MCF 10A (cell line): ENCODE measurements around the gene HPGDS. TPM values are rescaled to one million over a fixed set of nuclear protein-coding genes. Genes with fewer than 3 reads are reported as not detected.

Experiments used
- BruUV-seq: library from RNA; stranded (reverse); fragments of 400-500 nt; replicated peaks from 2 replicates; lab custom pipeline; 2021; lab: Mats Ljungman, UMichigan
- CTCF ChIA-PET: fragments of 300-600 bp; sonication (Branson Sonifier 250); formaldehyde crosslinking; extraction: SDS; loops from one replicate; lab custom pipeline; 2021; ENCODE audit warnings: antibody characterized with exemption, inconsistent platforms; lab: Yijun Ruan, JAX
- POLR2A ChIA-PET: fragments of 300-600, 350-650 bp; sonication (Branson Sonifier 250); formaldehyde crosslinking; extraction: SDS; loops from one replicate; lab custom pipeline; 2020; ENCODE audit warnings: antibody characterized with exemption, inconsistent platforms; lab: Yijun Ruan, JAX
- DNase-seq: peaks from one replicate; pipeline ENCODE4 v3.0.0-alpha.2; 2018; ENCODE audit not compliant: unreplicated experiment
- H3K27ac Mint-ChIP-seq: one replicate; pipeline ENCODE4 v1.8.0; 2022; ENCODE audit warnings: mild to moderate bottlenecking, low read depth, mixed read lengths; ENCODE audit not compliant: unreplicated experiment
- H3K27me3 Mint-ChIP-seq: one replicate; pipeline ENCODE4 v1.8.0; 2022; ENCODE audit warnings: mixed read lengths; ENCODE audit not compliant: insufficient read depth, unreplicated experiment
- H3K36me3 Mint-ChIP-seq: one replicate; pipeline ENCODE4 v1.8.0; 2022; ENCODE audit warnings: mild to moderate bottlenecking, moderate library complexity, mixed read lengths; ENCODE audit not compliant: insufficient read depth, unreplicated experiment
- H3K4me1 Mint-ChIP-seq: one replicate; pipeline ENCODE4 v1.8.0; 2022; ENCODE audit warnings: mixed read lengths; ENCODE audit not compliant: insufficient read depth, unreplicated experiment
- H3K4me3 Mint-ChIP-seq: one replicate; pipeline ENCODE4 v1.8.0; 2022; ENCODE audit warnings: mild to moderate bottlenecking, moderate library complexity, mixed read lengths; ENCODE audit not compliant: unreplicated experiment
- H3K9me3 Mint-ChIP-seq: one replicate; pipeline ENCODE4 v1.8.0; 2022; ENCODE audit warnings: mixed read lengths; ENCODE audit not compliant: unreplicated experiment
- CTCF ChIP-seq: fragments of 200-600 bp; IDR thresholded peaks from one replicate; pipeline ENCODE4 v1.8.0; 2022; ENCODE audit warnings: antibody characterized with exemption, mild to moderate bottlenecking; ENCODE audit not compliant: unreplicated experiment
- intact Hi-C: fragments of 100-400 bp; cut with micrococcal nuclease; formaldehyde crosslinking; loops from 2 replicates; pipeline ENCODE4 v1.14.1; 2022
- total RNA-seq: library from RNA; stranded (reverse); gene quantifications from 2 replicates; pipeline ENCODE4 v1.2.3, GENCODE V29; 2022

The HPGDS gene
- total RNA-seq, 1 experiment from 2014 or later = not detected

DNA sequence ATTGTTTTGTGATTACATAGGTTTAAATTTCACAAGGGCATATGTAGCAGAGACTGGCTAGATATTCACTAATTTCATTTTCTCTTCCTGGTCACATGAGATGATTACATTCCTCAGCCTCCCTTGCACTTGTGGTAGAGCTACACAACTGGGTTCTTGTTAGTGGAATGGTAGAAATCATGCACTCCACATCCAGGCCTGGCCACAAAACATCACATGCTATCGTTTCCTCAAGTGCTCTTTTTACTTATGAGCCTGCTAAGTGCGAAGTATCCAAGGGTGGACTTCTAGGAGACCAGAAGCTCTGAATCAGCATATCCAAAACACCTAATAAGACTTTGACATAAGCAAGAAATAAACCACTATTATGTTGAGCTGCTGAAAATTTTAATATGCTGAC is 26.4 kb upstream of the HPGDS start:
- Mint-ChIP-seq H3K27me3 (no peaks in the 10 kb centered on the region), H3K27ac (no peak overlapping the region), H3K4me3 (no peak overlapping the region), H3K36me3 (no peaks in the 10 kb centered on the region), H3K4me1 (no peaks in the 10 kb centered on the region), H3K9me3 (no peaks in the 10 kb centered on the region)
- no peak for TF ChIP-seq CTCF
- ChIA-PET POLR2A (interaction anchor here (0.5 kb wide), 1 partner anchor 241 kb away, joined by 3 read pairs; no protein-coding TSS in a partner anchor), CTCF (interaction anchor here (0.7 to 1.2 kb wide), 2 partner anchors 21 to 26 kb away, joined by 3 to 6 read pairs; partner anchors contain the start of gene HPGDS)
- intact Hi-C loops = no loop called here
- no peak for DNase-seq
- no TSS peak for BruUV-seq

DNA sequence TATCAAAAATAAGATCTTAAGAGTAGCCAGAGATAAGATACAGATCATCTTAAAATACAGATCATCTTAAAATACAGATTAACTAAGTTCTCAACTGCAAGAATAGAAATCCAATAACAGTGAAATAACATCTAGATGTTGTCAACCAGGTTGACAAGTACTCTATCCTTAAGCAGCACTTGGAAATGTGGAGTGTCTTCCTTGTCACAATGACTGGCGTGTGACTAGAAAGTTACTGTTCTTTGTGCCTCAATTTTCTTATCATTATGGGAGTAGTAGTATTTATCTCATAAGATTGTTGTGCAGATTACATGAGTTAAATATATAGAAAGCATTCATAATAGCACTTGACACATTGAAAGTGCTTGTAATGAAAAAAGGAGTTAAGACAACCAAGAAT is 25.8 kb upstream of the HPGDS start:
- Mint-ChIP-seq H3K4me3 (no peak overlapping the region), H3K4me1 (no peaks in the 10 kb centered on the region), H3K9me3 (no peaks in the 10 kb centered on the region), H3K36me3 (no peaks in the 10 kb centered on the region), H3K27ac (no peak overlapping the region), H3K27me3 (no peaks in the 10 kb centered on the region)
- POLR2A ChIA-PET = interaction anchor here (0.5 kb wide), 1 partner anchor 241 kb away, joined by 3 read pairs; no protein-coding TSS in a partner anchor
- intact Hi-C loops = no loop called here
- DNase-seq = no peak
- CTCF ChIA-PET = interaction anchor here (1.2 kb wide), 1 partner anchor 21 kb away, joined by 6 read pairs; no protein-coding TSS in a partner anchor
- TF ChIP-seq CTCF = no peak
- no TSS peak for BruUV-seq

GRCh38 chr4:94365304-94365703 is 22.7 kb upstream of the HPGDS start:
- Mint-ChIP-seq H3K27me3 (no peaks in the 10 kb centered on the region), H3K36me3 (peaks cover 5% of the 10 kb centered on the region), H3K9me3 (no peaks in the 10 kb centered on the region), H3K4me1 (no peaks in the 10 kb centered on the region), H3K4me3 (no peak overlapping the region), H3K27ac (no peak overlapping the region)
- ChIA-PET CTCF (no interaction called here), POLR2A (interaction anchor here (0.6 kb wide), 1 partner anchor 607 kb away, joined by 3 read pairs; no protein-coding TSS in a partner anchor)
- no TSS peak for BruUV-seq
- TF ChIP-seq CTCF = no peak
- intact Hi-C loops = no loop called here
- no peak for DNase-seq

GRCh38 chr4:94364527-94364926 is 21.9 kb upstream of the HPGDS start:
- no peak for DNase-seq
- Mint-ChIP-seq H3K27ac (no peak overlapping the region), H3K27me3 (no peaks in the 10 kb centered on the region), H3K4me3 (no peak overlapping the region), H3K4me1 (no peaks in the 10 kb centered on the region), H3K9me3 (no peaks in the 10 kb centered on the region), H3K36me3 (peaks cover 5% of the 10 kb centered on the region)
- POLR2A ChIA-PET = interaction anchor here (0.6 kb wide), 1 partner anchor 41 kb away, joined by 5 read pairs; no protein-coding TSS in a partner anchor
- CTCF ChIA-PET = no interaction called here
- TF ChIP-seq CTCF = no peak
- no TSS peak for BruUV-seq
- intact Hi-C loops = no loop called here
